HepG2 (cell line): Measurements from ENCODE around the gene TNFAIP8L2.

Experiments used
- FOXK2 ChIP-seq: fragments of 450-650 bp; IDR thresholded peaks from 2 replicates; pipeline ENCODE4 v1.6.1; 2016
- POLR2AphosphoS5 ChIP-seq: IDR thresholded peaks from 2 replicates; pipeline ENCODE4 v1.6.1; 2012; ENCODE audit warnings: low read depth, low read length

GRCh38 chr1:151192047-151192446 is 35.6 kb downstream of the TNFAIP8L2 start:
- TF ChIP-seq POLR2AphosphoS5 (no peak), FOXK2 (no peak)
